Head of caudate nucleus (tissue), 42 donors: Measurements from ENCODE around the gene CTDP1.

Experiments
- DNase-seq, 42 donors: peaks; one replicate each; pipeline versions ENCODE4 v3.0.0 to v3.0.0-alpha.2; 2020 to 2021; ENCODE audit warnings: mixed read lengths in 7 of 42
- intact Hi-C: fragments of 100-400 bp; cut with DNase I; formaldehyde crosslinking; loops from one replicate; pipeline ENCODE4 v1.15.0; 2022

The CTDP1 gene, protein sequence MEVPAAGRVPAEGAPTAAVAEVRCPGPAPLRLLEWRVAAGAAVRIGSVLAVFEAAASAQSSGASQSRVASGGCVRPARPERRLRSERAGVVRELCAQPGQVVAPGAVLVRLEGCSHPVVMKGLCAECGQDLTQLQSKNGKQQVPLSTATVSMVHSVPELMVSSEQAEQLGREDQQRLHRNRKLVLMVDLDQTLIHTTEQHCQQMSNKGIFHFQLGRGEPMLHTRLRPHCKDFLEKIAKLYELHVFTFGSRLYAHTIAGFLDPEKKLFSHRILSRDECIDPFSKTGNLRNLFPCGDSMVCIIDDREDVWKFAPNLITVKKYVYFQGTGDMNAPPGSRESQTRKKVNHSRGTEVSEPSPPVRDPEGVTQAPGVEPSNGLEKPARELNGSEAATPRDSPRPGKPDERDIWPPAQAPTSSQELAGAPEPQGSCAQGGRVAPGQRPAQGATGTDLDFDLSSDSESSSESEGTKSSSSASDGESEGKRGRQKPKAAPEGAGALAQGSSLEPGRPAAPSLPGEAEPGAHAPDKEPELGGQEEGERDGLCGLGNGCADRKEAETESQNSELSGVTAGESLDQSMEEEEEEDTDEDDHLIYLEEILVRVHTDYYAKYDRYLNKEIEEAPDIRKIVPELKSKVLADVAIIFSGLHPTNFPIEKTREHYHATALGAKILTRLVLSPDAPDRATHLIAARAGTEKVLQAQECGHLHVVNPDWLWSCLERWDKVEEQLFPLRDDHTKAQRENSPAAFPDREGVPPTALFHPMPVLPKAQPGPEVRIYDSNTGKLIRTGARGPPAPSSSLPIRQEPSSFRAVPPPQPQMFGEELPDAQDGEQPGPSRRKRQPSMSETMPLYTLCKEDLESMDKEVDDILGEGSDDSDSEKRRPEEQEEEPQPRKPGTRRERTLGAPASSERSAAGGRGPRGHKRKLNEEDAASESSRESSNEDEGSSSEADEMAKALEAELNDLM

GRCh38 chr18:79679552-79680099 is at the start of gene CTDP1:
Gene CTDP1, plus strand, starts transcription at chr18:79679803. Its CDS starts 145 bp downstream, at chr18:79679948.
- peak; percentile 72 to 95 (median 89) for DNase-seq
- intact Hi-C loops = loop anchor here (5.0 kb wide), 1 partner anchor 353 kb away; the partner anchor contains the start of gene RBFA

GRCh38 chr18:79630281-79631095 is 49.1 kb upstream of the CTDP1 start:
- intact Hi-C loops = no loop called here
- peak in 5 of 42 donors; percentile 10 to 44 (median 15) for DNase-seq

DNA sequence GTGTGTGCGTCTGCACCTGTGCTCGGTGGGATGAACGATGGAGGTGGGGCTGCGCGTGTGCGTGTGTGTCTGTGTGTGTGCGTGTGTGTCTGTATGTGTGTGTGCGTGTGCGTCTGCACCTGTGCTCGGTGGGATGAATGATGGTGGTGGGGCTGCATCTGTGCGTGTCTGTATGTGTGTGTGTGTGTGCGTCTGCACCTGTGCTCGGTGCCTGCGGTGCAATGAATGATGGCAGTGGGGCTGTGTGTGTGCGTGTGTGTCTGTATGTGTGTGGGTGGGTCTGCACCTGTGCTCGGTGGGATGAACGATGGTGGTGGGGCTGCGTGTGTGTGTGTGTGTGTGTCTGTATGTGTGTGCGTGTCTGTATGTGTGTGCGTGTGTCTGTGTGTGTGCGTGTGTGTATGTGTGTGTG is 48.5 kb upstream of the CTDP1 start:
- peak in 1 of 42 donors; percentile 1 for DNase-seq
- intact Hi-C loops = no loop called here

DNA sequence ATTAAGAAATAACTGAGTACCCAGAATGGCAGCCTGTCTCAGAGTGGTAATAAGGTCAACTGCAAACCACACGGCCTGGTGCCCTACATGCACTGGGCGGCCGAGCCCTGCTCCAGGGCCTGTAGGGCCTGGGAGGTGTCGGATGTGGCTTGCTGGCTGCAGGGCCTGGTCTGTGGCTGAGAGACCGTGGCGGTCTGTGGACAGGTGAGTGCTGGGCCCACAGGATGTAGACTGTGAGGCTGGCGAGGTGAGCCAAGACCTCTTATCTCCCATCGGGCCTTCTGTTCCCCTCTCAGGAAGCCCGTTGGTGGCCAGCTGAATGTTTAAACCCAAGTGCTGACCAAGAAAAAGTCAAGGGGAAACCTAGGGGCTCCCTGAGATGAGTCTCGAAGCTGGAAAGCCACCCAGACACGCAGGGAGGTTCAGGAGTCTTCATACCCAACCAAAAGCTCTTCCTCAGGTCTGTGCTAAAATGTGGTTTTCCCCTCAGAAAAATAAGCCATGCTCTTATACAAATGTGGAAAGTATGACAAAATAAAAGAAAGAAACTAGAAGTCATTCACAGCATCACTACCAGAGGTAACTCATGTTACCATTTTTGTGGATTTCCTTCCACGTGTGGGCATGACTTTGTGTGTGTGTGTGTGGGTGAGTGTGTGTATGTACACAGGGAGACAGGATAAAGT is 47.7 kb upstream of the CTDP1 start:
- DNase-seq = peak in 2 of 42 donors; percentile 6 to 10
- intact Hi-C loops = no loop called here

DNA sequence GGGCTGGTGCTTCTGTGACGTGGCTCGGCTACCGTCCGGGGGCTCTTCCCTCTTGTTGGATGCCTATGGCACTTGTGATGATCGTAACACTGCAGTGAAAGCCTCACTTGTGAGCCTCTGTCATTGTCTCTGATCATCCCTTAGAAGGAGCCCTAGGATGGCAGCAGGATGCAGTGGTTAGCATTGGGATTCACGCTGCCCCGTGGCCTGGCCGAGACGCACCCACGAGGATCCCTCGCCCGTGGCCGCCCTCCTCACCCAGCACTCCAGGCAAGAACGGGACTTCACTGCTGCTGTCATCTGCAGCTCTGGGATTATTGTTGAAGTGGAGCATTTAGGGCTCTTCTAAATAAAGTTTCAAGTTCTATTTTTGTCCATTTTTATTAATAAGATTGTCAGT is 46.8 kb upstream of the CTDP1 start:
- peak in 5 of 42 donors; percentile 9 to 31 (median 11) for DNase-seq
- intact Hi-C loops = no loop called here

- intact Hi-C loops = no loop called here
- peak in 1 of 42 donors; percentile 9 for DNase-seq
Measured at GRCh38 chr18:79634186-79634585, 45.4 kb upstream of the CTDP1 start.

DNA sequence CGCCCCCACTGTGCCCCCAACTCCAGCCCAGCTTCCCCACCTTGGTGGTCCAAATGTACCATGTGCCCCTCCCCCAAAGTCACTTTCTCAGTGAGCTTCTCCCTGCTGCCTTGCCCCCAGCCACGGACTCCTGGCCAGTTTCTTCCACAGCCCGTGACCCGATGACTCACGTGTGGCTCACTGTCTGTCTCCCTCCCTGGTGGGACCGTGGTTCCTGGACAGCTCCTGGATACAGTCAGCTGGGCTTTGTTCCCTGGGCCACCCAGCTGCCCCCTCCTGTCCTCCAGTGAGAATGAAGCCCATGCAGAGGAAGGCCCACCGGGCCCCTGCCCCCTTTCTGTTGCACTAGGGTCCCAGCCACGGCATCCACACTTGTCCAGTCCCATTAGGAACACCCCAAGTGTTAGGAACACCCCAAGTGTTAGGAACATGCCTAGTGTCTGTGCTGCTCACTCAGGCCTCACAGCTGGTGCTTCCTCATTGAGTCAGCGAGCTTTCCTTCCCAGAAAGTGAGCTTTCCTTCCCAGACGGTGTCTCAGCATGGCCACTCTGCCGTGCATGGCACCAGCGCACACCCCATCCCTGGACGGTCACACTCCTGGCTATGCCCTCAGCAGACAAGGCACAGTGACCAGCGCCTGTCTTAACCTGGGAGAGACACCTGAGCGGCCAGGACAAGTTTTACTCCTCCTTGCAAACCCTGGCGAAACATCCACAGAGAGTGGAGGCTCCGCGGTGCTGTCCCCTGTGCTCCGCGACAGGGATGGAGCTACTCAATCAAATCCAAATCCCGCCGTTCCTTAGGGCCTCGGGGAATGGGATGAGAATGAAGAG is 44.8 kb upstream of the CTDP1 start:
- intact Hi-C loops = loop anchor here (5.0 kb wide), 1 partner anchor 103 kb away; no protein-coding TSS in a partner anchor
- DNase-seq = peak in 1 of 42 donors; percentile 12

DNA sequence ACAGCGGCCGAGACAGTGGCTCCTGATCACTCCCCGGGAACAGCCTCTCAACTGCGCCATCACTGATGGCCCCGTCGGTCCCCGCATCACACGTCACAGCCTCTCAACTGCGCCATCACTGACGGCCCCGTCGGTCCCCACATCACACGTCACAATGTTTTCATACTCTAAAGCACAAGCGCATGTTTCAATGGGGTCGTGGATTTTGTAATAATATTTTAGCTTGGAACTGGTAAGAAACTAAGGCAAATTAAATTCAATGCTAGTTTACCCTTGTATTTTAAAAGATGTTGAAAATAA is 44.2 kb upstream of the CTDP1 start:
- DNase-seq = no peak
- intact Hi-C loops = loop anchor here (5.0 kb wide), 1 partner anchor 103 kb away; no protein-coding TSS in a partner anchor

- peak in 1 of 42 donors; percentile 11 for DNase-seq
- intact Hi-C loops = loop anchor here (5.0 kb wide), 1 partner anchor 105 kb away; no protein-coding TSS in a partner anchor
Measured at GRCh38 chr18:79637181-79637920, 42.3 kb upstream of the CTDP1 start.

GRCh38 chr18:79637921-79638909 is 41.4 kb upstream of the CTDP1 start:
- DNase-seq = peak in 2 of 42 donors; percentile 18 to 35
- intact Hi-C loops = loop anchor here (5.0 kb wide), 1 partner anchor 106 kb away; no protein-coding TSS in a partner anchor

- peak in 1 of 42 donors; percentile 1 for DNase-seq
- intact Hi-C loops = loop anchor here (5.0 kb wide), 1 partner anchor 107 kb away; no protein-coding TSS in a partner anchor
Measured at GRCh38 chr18:79639072-79639829, 40.4 kb upstream of the CTDP1 start.

DNA sequence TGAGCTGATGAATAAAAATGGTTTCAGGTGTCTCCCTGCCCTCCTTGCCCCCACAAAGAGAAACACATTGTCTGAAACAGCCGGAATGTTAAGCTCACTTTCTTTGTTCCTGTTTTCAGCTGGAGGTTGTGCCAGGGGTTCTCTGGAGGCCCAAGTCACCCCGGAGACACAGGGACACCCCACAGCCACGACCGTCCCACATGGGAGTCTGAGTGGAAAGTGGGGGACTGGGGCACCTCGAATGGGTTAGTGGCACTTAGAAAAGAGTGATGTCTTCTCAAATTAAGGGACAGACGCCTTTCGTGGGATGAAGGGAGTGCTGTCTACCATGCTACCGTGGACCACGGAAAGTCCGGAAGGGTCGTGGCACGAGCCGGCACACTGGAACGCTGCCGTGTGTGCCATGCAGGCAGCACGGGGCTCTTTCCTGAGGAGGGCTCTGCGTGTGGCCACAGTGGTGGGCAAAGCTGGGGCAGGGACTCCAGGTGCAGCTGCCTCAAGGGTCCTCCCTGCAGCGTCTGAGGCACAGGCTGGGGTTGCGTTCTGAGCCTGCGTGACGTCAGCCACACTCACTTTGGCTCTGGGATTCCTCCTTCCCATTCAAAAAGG is 39.4 kb upstream of the CTDP1 start:
- DNase-seq = peak in 1 of 42 donors; percentile 25
- intact Hi-C loops = no loop called here

DNA sequence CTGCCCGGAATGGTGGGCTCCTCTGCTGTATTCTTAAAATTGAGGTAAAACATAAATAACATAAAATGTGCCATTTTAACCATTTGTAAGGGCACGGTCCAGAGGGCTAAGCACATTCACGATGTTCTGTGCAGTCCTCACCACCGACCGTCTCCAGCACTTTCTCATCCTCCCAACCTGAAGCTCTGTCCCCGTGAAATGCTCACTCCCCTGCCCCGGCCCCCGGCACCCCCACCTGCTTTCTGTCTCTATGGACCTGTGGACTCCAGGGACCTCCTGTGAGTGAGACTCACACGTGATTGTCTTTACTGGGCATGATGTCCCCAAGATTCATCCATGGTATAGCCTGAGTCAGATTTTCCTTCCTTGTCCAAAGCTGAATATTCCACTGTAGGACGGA is 38.7 kb upstream of the CTDP1 start:
- peak in 1 of 42 donors; percentile 17 for DNase-seq
- intact Hi-C loops = no loop called here
